Caco-2 (cell line): ENCODE results near the gene MPPED2. TPM values are rescaled to one million over a fixed set of nuclear protein-coding genes. Genes with fewer than 3 reads are reported as not detected.

Source experiments
- BruUV-seq: library from RNA; stranded (reverse); fragments of 400-500 nt; replicated peaks from 2 replicates; lab custom pipeline; 2021; lab: Mats Ljungman, UMichigan
- CTCF ChIA-PET: fragments of 300-600 bp; sonication (Branson Sonifier 250); formaldehyde crosslinking; loops from one replicate; lab custom pipeline; 2022; ENCODE audit warnings: antibody characterized with exemption; lab: Charles Lee
- POLR2A ChIA-PET: fragments of 300-600 bp; sonication (Branson Sonifier 250); formaldehyde crosslinking; loops from one replicate; lab custom pipeline; 2022; ENCODE audit warnings: antibody characterized with exemption; lab: Charles Lee
- DNase-seq, 2 experiments: peaks; one replicate each; pipeline versions ENCODE4 v3.0.0 to v3.0.0-alpha.2; 2020 to 2022
- H3K27me3 ChIP-seq: replicated peaks from 2 replicates; pipeline ENCODE4 v1.6.0; 2011; ENCODE audit warnings: low read length; ENCODE audit not compliant: control insufficient read depth, insufficient read depth
- H3K36me3 ChIP-seq: 2 replicates; pipeline ENCODE4 v1.5.1; 2011; ENCODE audit warnings: low read length; ENCODE audit not compliant: control insufficient read depth, insufficient read depth
- H3K4me1 ChIP-seq: fragments of 250-450 bp; sonication (Bioruptor Pico); 2 replicates; pipeline ENCODE4 v1.5.1; 2020; ENCODE audit warnings: mild to moderate bottlenecking
- H3K4me3 ChIP-seq: 2 replicates; pipeline ENCODE4 v1.5.1; 2011; ENCODE audit warnings: low read depth, mild to moderate bottlenecking, control low read depth, low read length
- H3K9me3 ChIP-seq: fragments of 250-450 bp; sonication (Bioruptor Pico); 2 replicates; pipeline ENCODE4 v1.5.1; 2020; ENCODE audit warnings: mild to moderate bottlenecking, moderate library complexity
- H3K27ac Mint-ChIP-seq: one replicate; pipeline ENCODE4 v1.8.0; 2022; ENCODE audit warnings: mixed read lengths; ENCODE audit not compliant: unreplicated experiment
- H3K27me3 Mint-ChIP-seq: one replicate; pipeline ENCODE4 v1.8.0; 2022; ENCODE audit warnings: mixed read lengths; ENCODE audit not compliant: insufficient read depth, unreplicated experiment
- H3K36me3 Mint-ChIP-seq: one replicate; pipeline ENCODE4 v1.8.0; 2022; ENCODE audit warnings: mild to moderate bottlenecking, mixed read lengths; ENCODE audit not compliant: insufficient read depth, unreplicated experiment
- H3K4me1 Mint-ChIP-seq: one replicate; pipeline ENCODE4 v1.8.0; 2022; ENCODE audit warnings: low read depth, mixed read lengths; ENCODE audit not compliant: unreplicated experiment
- H3K4me3 Mint-ChIP-seq: one replicate; pipeline ENCODE4 v1.8.0; 2022; ENCODE audit warnings: mild to moderate bottlenecking, moderate library complexity, mixed read lengths; ENCODE audit not compliant: unreplicated experiment
- H3K9me3 Mint-ChIP-seq: one replicate; pipeline ENCODE4 v1.8.0; 2022; ENCODE audit warnings: mixed read lengths; ENCODE audit not compliant: unreplicated experiment
- intact Hi-C: fragments of 100-400 bp; cut with micrococcal nuclease; formaldehyde crosslinking; loops from one replicate; pipeline ENCODE4 v1.10.0; 2022; ENCODE audit not compliant: unreplicated experiment
- total RNA-seq: library from RNA; stranded (reverse); gene quantifications from 2 replicates; pipeline ENCODE4 v1.2.3, GENCODE V29; 2022
- TF ChIP-seq, protein P1 (sequence below), 2 experiments: fragments of 200-600 bp in 1 of 2; IDR thresholded peaks; 1 replicate in 1 of 2; 2 replicates in 1 of 2; pipeline versions ENCODE4 v1.5.1 to v1.8.0; 2011 to 2022; ENCODE audit warnings: antibody characterized with exemption in 1 of 2, control low read depth in 1 of 2, inconsistent platforms in 1 of 2, low read depth in 1 of 2, low read length in 1 of 2, mild to moderate bottlenecking in 1 of 2, moderate library complexity in 1 of 2; ENCODE audit not compliant: insufficient read depth in 1 of 2, severe bottlenecking in 1 of 2, unreplicated experiment in 1 of 2

MPPED2 gene
- total RNA-seq, 1 experiment from 2014 or later, result not detected

GRCh38 chr11:30552839-30553238, 33.3 kb downstream of the MPPED2 start:
- BruUV-seq, result no TSS peak
- Histone ChIP-seq H3K9me3 (no peaks in the 10 kb centered on the region), H3K4me1 (no peaks in the 10 kb centered on the region), H3K4me3 (no peak overlapping the region), H3K36me3 (no peaks in the 10 kb centered on the region), H3K27me3 (no peaks in the 10 kb centered on the region; the same call in 1 of the 2 replicates)
- Mint-ChIP-seq H3K27ac (no peak overlapping the region), H3K36me3 (no peaks in the 10 kb centered on the region), H3K4me1 (no peaks in the 10 kb centered on the region), H3K4me3 (no peak overlapping the region), H3K9me3 (no peaks in the 10 kb centered on the region), H3K27me3 (peaks cover 5% of the 10 kb centered on the region)
- ChIA-PET CTCF (no interaction called here), POLR2A (no interaction called here)
- intact Hi-C loops, result no loop called here
- TF ChIP-seq, protein P1, sequence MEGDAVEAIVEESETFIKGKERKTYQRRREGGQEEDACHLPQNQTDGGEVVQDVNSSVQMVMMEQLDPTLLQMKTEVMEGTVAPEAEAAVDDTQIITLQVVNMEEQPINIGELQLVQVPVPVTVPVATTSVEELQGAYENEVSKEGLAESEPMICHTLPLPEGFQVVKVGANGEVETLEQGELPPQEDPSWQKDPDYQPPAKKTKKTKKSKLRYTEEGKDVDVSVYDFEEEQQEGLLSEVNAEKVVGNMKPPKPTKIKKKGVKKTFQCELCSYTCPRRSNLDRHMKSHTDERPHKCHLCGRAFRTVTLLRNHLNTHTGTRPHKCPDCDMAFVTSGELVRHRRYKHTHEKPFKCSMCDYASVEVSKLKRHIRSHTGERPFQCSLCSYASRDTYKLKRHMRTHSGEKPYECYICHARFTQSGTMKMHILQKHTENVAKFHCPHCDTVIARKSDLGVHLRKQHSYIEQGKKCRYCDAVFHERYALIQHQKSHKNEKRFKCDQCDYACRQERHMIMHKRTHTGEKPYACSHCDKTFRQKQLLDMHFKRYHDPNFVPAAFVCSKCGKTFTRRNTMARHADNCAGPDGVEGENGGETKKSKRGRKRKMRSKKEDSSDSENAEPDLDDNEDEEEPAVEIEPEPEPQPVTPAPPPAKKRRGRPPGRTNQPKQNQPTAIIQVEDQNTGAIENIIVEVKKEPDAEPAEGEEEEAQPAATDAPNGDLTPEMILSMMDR (IDR thresholded peaks at IDR 0.05; ENCODE audit: insufficient read depth in 1 of 2, low read depth in 1 of 2, low read length in 1 of 2, severe bottlenecking in 1 of 2, unreplicated experiment in 1 of 2), result no peak
- no peak for DNase-seq

DNA sequence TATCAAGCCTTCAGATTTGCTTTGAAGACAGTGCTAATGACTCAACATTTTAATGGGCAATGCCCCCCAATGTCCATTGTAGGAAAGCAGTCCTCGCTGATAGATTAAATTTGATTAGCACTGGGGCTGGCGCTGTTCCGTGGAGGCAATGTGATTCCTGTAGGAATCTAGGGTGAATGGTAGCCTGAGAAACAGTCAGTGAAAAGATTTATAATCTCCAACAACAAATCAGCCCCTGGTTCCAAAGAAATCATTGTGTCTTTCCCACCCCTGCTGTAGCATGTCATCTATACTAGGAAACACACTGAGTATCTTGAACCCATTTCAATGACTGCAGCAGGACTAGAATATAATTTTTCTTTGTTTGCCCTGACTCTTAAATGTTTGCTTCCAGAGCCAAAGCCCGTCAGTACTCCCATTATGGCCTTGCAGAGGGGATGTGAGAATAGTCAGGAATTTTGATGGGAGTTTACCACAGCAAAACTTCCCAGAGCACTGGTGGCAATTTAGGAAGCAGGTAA, 36.1 kb downstream of the MPPED2 start:
- Mint-ChIP-seq H3K36me3 (no peaks in the 10 kb centered on the region), H3K4me1 (no peaks in the 10 kb centered on the region), H3K27me3 (peaks cover 3% of the 10 kb centered on the region), H3K4me3 (no peak overlapping the region), H3K27ac (no peak overlapping the region), H3K9me3 (no peaks in the 10 kb centered on the region)
- POLR2A ChIA-PET, result no interaction called here
- no peak for DNase-seq
- H3K4me1 ChIP-seq, result no peaks in the 10 kb centered on the region
- no peaks in the 10 kb centered on the region for H3K36me3 ChIP-seq
- intact Hi-C loops, result no loop called here
- no TSS peak for BruUV-seq
- CTCF ChIA-PET, result no interaction called here
- no peaks in the 10 kb centered on the region for H3K9me3 ChIP-seq
- no peak overlapping the region for H3K4me3 ChIP-seq
- no peaks in the 10 kb centered on the region; the same call in 1 of the 2 replicates for H3K27me3 ChIP-seq
- TF ChIP-seq, protein P1 (IDR thresholded peaks at IDR 0.05; ENCODE audit: insufficient read depth in 1 of 2, low read depth in 1 of 2, low read length in 1 of 2, severe bottlenecking in 1 of 2, unreplicated experiment in 1 of 2), result no peak

GRCh38 chr11:30549565-30549964, 36.6 kb downstream of the MPPED2 start:
- Mint-ChIP-seq H3K4me3 (no peak overlapping the region), H3K4me1 (no peaks in the 10 kb centered on the region), H3K9me3 (no peaks in the 10 kb centered on the region), H3K27ac (no peak overlapping the region), H3K27me3 (peaks cover 3% of the 10 kb centered on the region), H3K36me3 (no peaks in the 10 kb centered on the region)
- Histone ChIP-seq H3K9me3 (no peaks in the 10 kb centered on the region), H3K27me3 (no peaks in the 10 kb centered on the region; the same call in 1 of the 2 replicates), H3K4me3 (no peak overlapping the region), H3K4me1 (no peaks in the 10 kb centered on the region), H3K36me3 (no peaks in the 10 kb centered on the region)
- ChIA-PET CTCF (no interaction called here), POLR2A (no interaction called here)
- BruUV-seq, result no TSS peak
- TF ChIP-seq, protein P1 (IDR thresholded peaks at IDR 0.05; ENCODE audit: insufficient read depth in 1 of 2, low read depth in 1 of 2, low read length in 1 of 2, severe bottlenecking in 1 of 2, unreplicated experiment in 1 of 2), result no peak
- no peak for DNase-seq
- intact Hi-C loops, result no loop called here
